Thoracic aorta (tissue), 2 donors: ENCODE results near the gene TNN. TPM values are rescaled to one million over a fixed set of nuclear protein-coding genes. Genes with fewer than 3 reads are reported as not detected.
A peak's percentile ranks its signal among the peaks of the same experiment; 100 is the strongest.

ENCODE experiments used
- ATAC-seq: fragments of 150-250 bp; one replicate; pipeline ENCODE4 v1.8.0; 2017; ENCODE audit warnings: low read depth; ENCODE audit not compliant: insufficient number of reproducible peaks, low FRiP score
- DNase-seq: peaks from one replicate; pipeline ENCODE4 v3.0.0-alpha.2; 2020; ENCODE audit warnings: low spot score
- H3K27ac ChIP-seq, 2 donors: fragments of 200-600 bp; sonication (generic); 1 replicate in 1 of 2; 2 replicates in 1 of 2; pipeline ENCODE4 v1.5.1; 2016; ENCODE audit warnings: mild to moderate bottlenecking in 2 of 2, moderate library complexity in 2 of 2
- H3K27me3 ChIP-seq: fragments of 200-600 bp; sonication (generic); replicated peaks from 2 replicates; pipeline ENCODE4 v1.6.0; 2016; ENCODE audit warnings: mild to moderate bottlenecking; ENCODE audit not compliant: insufficient read depth
- H3K36me3 ChIP-seq: fragments of 200-600 bp; sonication (generic); one replicate; pipeline ENCODE4 v1.5.1; 2016
- H3K4me1 ChIP-seq, 2 donors: fragments of 200-600 bp; sonication (generic); 1 replicate in 1 of 2; 2 replicates in 1 of 2; pipeline versions ENCODE4 v1.5.1 to v1.6.0; 2016; ENCODE audit warnings: low read depth in 2 of 2, mild to moderate bottlenecking in 1 of 2; ENCODE audit not compliant: control insufficient read depth in 1 of 2
- H3K4me3 ChIP-seq: fragments of 200-600 bp; sonication (generic); 2 replicates; pipeline ENCODE4 v1.5.1; 2016; ENCODE audit warnings: mild to moderate bottlenecking
- H3K9me3 ChIP-seq: fragments of 200-600 bp; sonication (generic); 2 replicates; pipeline ENCODE4 v1.5.1; 2016
- total RNA-seq, 2 donors: library from RNA; depleted of rRNA; stranded (reverse); fragments of >200 nt; gene quantifications; one replicate each; pipeline versions ENCODE4 v1.1.0 to v1.2.3, GENCODE V29; 2016
- TF ChIP-seq, protein P1 (sequence below): fragments of 200-600 bp; sonication (generic); IDR thresholded peaks from one replicate; pipeline ENCODE4 v1.5.1; 2019; ENCODE audit warnings: antibody characterized with exemption

TNN gene
- total RNA-seq, 2 donors from 2014 or later, result not detected

DNA sequence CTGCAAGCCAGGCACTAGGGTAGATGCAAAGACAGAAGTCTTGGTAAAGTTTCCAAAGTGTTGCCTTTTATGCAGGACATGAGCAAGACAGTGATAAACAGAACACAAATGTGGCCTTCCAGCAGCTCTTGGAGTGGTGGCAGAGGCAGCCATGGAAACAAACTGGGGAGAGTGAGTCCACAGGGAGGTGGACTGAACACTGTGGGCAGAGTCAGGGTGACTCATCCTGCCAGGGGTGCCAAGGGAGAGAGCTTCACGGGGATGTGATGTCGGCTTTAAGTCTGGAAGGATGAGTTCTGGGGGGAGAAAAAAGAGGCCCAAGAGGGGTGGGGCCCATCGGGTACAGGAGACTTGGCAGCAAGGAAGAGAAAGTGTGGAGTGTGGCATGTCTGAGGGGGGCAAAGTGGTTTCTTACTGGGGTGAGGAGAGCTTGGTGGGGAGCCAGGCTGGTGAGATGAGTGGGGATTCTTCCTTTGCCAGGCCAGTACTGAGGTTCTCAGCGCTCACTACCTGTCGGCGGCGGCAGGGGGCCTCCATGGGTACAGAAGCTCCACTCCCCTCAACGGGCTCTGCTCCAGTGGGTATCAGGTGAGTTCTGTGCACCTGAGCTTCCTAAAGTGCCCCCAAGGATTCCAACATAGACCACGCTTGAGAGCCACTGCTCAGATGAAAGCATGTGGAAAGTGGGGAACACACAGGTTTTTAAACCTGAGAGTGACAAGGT is 83.1 kb downstream of the TNN start:
- no peak for ATAC-seq
- no peaks in the 10 kb centered on the region for H3K4me1 ChIP-seq
- H3K4me3 ChIP-seq, result no peak overlapping the region
- no peaks in the 10 kb centered on the region for H3K36me3 ChIP-seq
- H3K27me3 ChIP-seq, result no peaks in the 10 kb centered on the region
- no peak for DNase-seq
- no peaks in the 10 kb centered on the region for H3K9me3 ChIP-seq
- TF ChIP-seq, protein P1, sequence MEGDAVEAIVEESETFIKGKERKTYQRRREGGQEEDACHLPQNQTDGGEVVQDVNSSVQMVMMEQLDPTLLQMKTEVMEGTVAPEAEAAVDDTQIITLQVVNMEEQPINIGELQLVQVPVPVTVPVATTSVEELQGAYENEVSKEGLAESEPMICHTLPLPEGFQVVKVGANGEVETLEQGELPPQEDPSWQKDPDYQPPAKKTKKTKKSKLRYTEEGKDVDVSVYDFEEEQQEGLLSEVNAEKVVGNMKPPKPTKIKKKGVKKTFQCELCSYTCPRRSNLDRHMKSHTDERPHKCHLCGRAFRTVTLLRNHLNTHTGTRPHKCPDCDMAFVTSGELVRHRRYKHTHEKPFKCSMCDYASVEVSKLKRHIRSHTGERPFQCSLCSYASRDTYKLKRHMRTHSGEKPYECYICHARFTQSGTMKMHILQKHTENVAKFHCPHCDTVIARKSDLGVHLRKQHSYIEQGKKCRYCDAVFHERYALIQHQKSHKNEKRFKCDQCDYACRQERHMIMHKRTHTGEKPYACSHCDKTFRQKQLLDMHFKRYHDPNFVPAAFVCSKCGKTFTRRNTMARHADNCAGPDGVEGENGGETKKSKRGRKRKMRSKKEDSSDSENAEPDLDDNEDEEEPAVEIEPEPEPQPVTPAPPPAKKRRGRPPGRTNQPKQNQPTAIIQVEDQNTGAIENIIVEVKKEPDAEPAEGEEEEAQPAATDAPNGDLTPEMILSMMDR, result no peak
- H3K27ac ChIP-seq, result no peak overlapping the region

- Histone ChIP-seq H3K36me3 (no peaks in the 10 kb centered on the region), H3K9me3 (no peaks in the 10 kb centered on the region), H3K27me3 (no peaks in the 10 kb centered on the region), H3K4me1 (no peaks in the 10 kb centered on the region), H3K4me3 (peak overlapping the region; percentile 36), H3K27ac (no peak overlapping the region)
- ATAC-seq (no peak), DNase-seq (no peak)
- TF ChIP-seq, protein P1, result peak; percentile 76
Observed at GRCh38 chr1:175152006-175152652, 84.5 kb downstream of the TNN start.

DNA sequence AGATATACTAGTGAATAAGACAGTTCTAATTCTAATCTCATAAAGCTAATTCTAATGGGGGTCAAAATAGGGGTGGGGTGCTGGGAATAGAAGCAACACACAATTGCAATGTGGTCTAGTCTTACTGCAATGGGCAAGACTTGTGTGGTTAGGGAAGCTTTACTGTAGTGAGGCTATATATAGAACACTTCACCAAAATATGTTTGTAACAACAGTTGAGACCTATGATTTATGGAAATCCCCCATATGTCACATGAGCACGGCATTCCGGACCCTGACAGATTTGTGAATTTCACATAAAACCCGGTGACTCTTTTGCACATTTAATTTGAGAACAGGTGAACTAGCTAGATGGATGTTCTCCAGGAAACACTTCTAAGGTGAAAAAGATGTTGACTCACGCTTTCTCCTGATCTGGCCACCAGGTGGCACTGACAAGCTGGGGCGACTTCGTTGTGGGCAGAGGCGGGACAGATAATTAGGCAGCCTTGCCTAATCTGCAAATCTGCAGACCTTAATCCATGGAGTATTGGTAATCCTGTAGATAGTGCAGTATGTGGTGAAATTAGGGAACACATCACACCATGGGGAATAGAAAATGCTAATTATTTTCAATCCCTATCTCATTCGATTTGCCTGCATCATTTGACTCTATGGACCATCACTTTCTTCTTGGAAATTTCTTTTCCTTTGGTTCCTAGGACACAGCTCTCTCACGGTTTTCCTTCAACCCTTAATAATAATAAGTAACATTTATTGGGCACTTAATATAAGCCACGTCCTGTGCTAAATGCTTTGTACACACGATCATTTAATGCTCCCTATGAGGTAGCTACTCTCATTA is 87.2 kb downstream of the TNN start:
- Histone ChIP-seq H3K27me3 (no peaks in the 10 kb centered on the region), H3K4me3 (no peak overlapping the region), H3K4me1 (no peaks in the 10 kb centered on the region), H3K9me3 (no peaks in the 10 kb centered on the region), H3K27ac (no peak overlapping the region), H3K36me3 (peaks cover 3% of the 10 kb centered on the region)
- ATAC-seq (no peak), DNase-seq (no peak)
- TF ChIP-seq, protein P1, result peak; percentile 87

DNA sequence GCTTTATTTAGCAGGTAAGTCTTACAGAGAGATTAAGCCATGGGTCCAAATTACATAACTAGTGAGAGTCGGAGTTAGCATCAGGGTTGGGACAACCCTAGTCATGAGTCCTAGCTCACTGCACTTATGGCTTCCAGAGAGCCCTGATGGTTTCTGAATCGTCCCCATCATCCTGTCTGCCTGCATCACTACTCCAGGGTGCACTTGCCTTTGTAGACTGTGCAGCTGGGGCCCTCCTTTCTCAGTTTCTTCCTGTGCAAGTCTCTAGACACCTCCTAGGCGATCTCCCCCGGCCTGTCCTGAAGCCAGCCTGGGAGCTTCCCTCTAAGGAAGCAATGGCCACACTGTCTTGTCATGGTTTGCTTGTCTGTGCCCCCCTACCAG is 87.8 kb downstream of the TNN start:
- ATAC-seq (no peak), DNase-seq (no peak)
- Histone ChIP-seq H3K27ac (no peak overlapping the region), H3K4me1 (no peaks in the 10 kb centered on the region), H3K27me3 (no peaks in the 10 kb centered on the region), H3K9me3 (no peaks in the 10 kb centered on the region), H3K4me3 (no peak overlapping the region), H3K36me3 (peaks cover 6% of the 10 kb centered on the region)
- TF ChIP-seq, protein P1, result no peak

DNA sequence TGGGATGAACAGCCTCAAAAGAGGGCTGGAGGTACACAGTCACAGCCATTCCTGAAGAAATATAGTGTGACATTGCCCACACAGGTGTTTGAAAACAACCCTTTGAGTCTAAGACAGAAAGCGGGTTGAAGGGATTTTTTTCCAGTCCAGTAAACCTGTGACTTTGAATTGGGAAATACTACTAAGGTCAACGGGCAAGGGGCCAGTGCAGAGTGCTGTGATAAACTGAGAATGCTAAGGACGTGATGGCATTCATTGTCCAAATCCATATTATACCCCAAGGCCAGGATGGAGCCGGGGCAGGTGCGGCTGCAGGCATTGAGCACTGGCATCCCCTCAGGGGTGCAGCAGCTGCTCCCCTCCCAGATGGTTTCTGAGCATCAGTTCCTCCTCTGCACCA is 88.3 kb downstream of the TNN start:
- H3K36me3 ChIP-seq, result peaks cover 11% of the 10 kb centered on the region
- no peak overlapping the region for H3K4me3 ChIP-seq
- TF ChIP-seq, protein P1, result no peak
- DNase-seq (no peak), ATAC-seq (no peak)
- H3K9me3 ChIP-seq, result no peaks in the 10 kb centered on the region
- no peak overlapping the region for H3K27ac ChIP-seq
- H3K4me1 ChIP-seq, result no peaks in the 10 kb centered on the region
- no peaks in the 10 kb centered on the region for H3K27me3 ChIP-seq
